ENCODE results near the gene SLC3A2. TPM values are rescaled to one million over a fixed set of nuclear protein-coding genes. Genes with fewer than 3 reads are reported as not detected.

The SLC3A2 gene
- total and polyA plus RNA-seq, 2 donors (not counting 3 experiments of a cell fraction or from before 2014, with no cell fraction given) = 208 to 337 TPM

DNA sequence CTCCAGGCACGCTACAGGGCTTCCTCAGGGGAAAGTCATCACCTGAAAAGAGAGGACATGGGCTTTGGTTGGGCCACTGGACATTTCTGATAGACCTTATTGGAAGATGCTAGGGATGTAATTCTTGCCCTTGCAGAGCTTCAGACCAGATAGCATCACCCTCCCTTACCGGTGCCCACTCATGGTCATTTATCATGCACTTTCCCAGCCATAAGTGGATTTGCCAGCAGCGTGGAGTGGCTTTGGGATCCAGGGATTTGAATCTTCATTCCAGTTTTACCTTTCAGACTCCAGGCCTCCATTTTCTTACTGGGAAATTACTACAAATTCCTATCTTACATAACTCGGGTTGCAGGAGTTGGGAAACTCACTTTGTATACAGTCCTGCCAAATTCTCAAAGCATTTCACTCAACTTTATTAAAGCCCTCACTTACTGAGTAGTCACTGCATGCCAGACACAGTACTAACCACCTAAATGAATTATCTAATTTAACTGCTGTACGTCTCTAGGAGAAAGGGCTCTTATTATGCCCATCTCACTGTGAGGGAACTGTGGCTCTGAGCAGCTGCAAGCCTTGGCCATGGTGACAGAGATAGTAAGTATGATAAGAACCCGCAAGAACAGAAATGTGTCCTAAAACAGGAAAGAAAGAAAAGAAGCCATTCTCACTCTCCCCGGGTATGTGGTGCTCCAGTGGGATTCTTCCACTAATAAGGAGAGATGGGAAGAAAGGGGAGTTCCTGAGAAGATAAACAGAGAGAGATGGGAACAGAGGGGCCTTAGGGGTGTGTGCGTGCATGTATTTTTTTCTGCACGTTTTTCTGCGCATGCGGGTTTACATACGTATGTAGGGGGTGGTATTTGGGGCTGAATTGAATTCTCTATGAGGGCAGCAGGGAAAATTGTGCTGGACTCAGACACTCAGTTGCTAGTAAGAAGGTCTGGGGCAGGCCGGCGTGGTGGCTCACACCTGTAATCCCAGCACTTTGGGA lies 30.7 kb downstream of the SLC3A2 start:
- DNase-seq (ENCODE audit: low read depth, low spot score) = no peak
- intact Hi-C loops (cut with micrococcal nuclease) = no loop called here
- Histone ChIP-seq H3K9me1 (replicated peaks; ENCODE audit: control insufficient read depth, extremely low read depth, insufficient read depth, low read length) (no peaks in the 10 kb centered on the region), H2AFZ (ENCODE audit: low read depth, low read length) (no peak overlapping the region), H4K20me1 (replicated peaks; ENCODE audit: control insufficient read depth, extremely low read depth, insufficient read depth, low read length) (no peaks in the 10 kb centered on the region), H3K27me3 (ENCODE audit: control insufficient read depth in 2 of 2, insufficient read depth in 2 of 2, low read length in 2 of 2) (peaks cover 0 to 2% of the 10 kb centered on the region in 2 experiments), H3K36me3 (ENCODE audit: control insufficient read depth in 2 of 2, extremely low read depth in 1 of 2, insufficient read depth in 2 of 2, low read length in 2 of 2) (no peaks in the 10 kb centered on the region), H3K79me2 (ENCODE audit: control insufficient read depth, insufficient read depth, low read length) (no peaks in the 10 kb centered on the region), H3K27ac (ENCODE audit: insufficient read depth, low read depth, low read length) (no peak overlapping the region), H3K4me1 (ENCODE audit: control insufficient read depth, extremely low read depth, insufficient read depth, low read length) (peaks cover 3% of the 10 kb centered on the region), H3K9ac (replicated peaks; ENCODE audit: extremely low read depth, insufficient read depth, low read length) (no peak overlapping the region), H3K9me3 (replicated peaks; ENCODE audit: control insufficient read depth, insufficient read depth, low read length) (no peaks in the 10 kb centered on the region), H3K4me2 (ENCODE audit: insufficient read depth, low read length) (no peak overlapping the region), H3K4me3 (replicated peaks in 1 of 3; ENCODE audit: insufficient read depth in 1 of 3, low read depth in 1 of 3, low read length in 3 of 3) (no peak overlapping the region)
- BruUV-seq (replicated peaks) = no TSS peak
- FAIRE-seq = no peak
- dilution Hi-C loops (cut with MboI; ENCODE audit: extremely low pct_ligation_motif_present, low sequenced_read_pairs) = no loop called here
- ChIA-PET POLR2A (no interaction called here), CTCF (interaction anchor here (1.0 to 3.8 kb wide), 4 partner anchors 9 to 124 kb away, joined by 3 to 165 read pairs (median 38); partner anchors contain the start of gene CHRM1)
- TF ChIP-seq FOS (IDR thresholded peaks at IDR 0.05; ENCODE audit: borderline replicate concordance, insufficient read depth, low read length) (no peak), JUN (IDR thresholded peaks at IDR 0.05; ENCODE audit: borderline replicate concordance, insufficient read depth, insufficient read length, low read depth) (no peak), POLR2AphosphoS5 (IDR thresholded peaks at IDR 0.05; ENCODE audit: insufficient read depth, low read depth, low read length) (no peak), MYC (IDR thresholded peaks at IDR 0.05; ENCODE audit: low read depth, low read length) (no peak), POLR2A (IDR thresholded peaks at IDR 0.05; ENCODE audit: low read depth, low read length) (no peak), GATA2 (IDR thresholded peaks at IDR 0.05; ENCODE audit: insufficient read depth, insufficient read length, low read depth, low read length) (no peak), EZH2 (IDR thresholded peaks at IDR 0.05; ENCODE audit: borderline replicate concordance, low read depth, low read length, severe bottlenecking) (no peak)
- TF ChIP-seq, protein P1, sequence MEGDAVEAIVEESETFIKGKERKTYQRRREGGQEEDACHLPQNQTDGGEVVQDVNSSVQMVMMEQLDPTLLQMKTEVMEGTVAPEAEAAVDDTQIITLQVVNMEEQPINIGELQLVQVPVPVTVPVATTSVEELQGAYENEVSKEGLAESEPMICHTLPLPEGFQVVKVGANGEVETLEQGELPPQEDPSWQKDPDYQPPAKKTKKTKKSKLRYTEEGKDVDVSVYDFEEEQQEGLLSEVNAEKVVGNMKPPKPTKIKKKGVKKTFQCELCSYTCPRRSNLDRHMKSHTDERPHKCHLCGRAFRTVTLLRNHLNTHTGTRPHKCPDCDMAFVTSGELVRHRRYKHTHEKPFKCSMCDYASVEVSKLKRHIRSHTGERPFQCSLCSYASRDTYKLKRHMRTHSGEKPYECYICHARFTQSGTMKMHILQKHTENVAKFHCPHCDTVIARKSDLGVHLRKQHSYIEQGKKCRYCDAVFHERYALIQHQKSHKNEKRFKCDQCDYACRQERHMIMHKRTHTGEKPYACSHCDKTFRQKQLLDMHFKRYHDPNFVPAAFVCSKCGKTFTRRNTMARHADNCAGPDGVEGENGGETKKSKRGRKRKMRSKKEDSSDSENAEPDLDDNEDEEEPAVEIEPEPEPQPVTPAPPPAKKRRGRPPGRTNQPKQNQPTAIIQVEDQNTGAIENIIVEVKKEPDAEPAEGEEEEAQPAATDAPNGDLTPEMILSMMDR (IDR thresholded peaks at IDR 0.05; ENCODE audit: extremely low read depth in 1 of 2, insufficient read depth in 1 of 2, low read depth in 1 of 2, low read length in 2 of 2) = no peak
- TF ChIP-seq, protein P2, sequence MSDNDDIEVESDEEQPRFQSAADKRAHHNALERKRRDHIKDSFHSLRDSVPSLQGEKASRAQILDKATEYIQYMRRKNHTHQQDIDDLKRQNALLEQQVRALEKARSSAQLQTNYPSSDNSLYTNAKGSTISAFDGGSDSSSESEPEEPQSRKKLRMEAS (IDR thresholded peaks at IDR 0.05; ENCODE audit: insufficient read depth, insufficient read length) = no peak

Measured in endothelial cell of umbilical vein (primary cell).